DMS153 treated with DMSO at 0.1 percent for 48 hours (cell line): ENCODE results near the gene DNAJC2.

Experiments
- DNase-seq: peaks from one replicate; lab custom pipeline; 2025; ENCODE audit not compliant: unreplicated experiment; lab: John Stamatoyannopoulos, UW

Gene DNAJC2, protein sequence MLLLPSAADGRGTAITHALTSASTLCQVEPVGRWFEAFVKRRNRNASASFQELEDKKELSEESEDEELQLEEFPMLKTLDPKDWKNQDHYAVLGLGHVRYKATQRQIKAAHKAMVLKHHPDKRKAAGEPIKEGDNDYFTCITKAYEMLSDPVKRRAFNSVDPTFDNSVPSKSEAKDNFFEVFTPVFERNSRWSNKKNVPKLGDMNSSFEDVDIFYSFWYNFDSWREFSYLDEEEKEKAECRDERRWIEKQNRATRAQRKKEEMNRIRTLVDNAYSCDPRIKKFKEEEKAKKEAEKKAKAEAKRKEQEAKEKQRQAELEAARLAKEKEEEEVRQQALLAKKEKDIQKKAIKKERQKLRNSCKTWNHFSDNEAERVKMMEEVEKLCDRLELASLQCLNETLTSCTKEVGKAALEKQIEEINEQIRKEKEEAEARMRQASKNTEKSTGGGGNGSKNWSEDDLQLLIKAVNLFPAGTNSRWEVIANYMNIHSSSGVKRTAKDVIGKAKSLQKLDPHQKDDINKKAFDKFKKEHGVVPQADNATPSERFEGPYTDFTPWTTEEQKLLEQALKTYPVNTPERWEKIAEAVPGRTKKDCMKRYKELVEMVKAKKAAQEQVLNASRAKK

DNA sequence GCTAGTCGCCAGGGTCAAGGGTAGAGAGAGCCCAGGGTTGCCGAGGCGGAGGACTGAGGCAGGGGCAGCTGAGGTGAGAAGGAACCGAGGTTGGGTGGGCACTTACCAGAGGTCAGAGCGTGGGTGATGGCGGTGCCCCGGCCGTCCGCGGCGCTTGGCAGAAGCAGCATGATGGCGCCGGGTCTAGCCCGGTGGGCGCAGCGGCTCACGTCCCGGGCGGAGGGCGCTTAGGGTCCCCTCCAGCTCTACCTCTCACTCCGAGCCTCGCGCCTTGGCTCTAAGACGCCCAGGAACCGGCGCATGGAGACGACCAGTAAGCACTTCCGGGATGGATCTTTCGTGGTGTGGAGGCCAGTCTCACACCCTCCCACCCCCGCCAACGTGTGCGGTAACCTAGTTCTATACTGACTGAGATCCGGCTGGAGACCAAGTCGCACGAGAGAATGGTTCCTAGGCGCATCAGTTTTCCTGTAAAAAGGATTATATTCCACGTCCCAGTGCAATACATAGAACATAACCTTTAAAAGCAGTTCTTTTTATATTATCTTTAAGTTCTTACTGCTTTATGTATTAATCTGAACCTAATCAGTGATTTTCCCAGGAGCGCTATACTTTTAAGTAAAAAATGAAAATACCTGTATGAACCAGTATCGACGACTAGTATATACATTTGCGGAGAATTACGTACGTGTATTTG, at the start of gene DNAJC2:
Gene DNAJC2, minus strand, starts transcription at position 315 of the 697 bp plus-strand sequence. Its CDS starts 145 bp downstream, at position 170.
- peak; percentile 79 for DNase-seq

DNA sequence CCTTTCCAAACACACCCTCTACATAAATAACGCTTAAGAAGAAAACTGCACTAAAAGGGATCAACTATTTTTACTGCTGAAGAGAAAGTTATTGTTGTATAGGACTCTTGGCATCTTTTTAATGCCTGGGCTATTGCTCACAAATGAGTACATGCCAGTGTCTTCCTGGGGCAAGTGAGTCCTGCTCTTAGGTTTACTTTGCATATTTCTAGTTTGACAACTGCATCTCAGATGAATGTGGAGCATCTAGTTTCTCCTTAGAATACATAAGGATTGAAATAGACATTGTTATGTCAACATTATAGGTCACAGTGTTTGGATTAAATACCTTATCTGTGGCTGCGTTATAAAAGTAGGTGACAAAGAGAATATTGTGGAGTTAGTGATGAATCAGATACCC, 47.4 kb upstream of the DNAJC2 start:
- DNase-seq = no peak

DNA sequence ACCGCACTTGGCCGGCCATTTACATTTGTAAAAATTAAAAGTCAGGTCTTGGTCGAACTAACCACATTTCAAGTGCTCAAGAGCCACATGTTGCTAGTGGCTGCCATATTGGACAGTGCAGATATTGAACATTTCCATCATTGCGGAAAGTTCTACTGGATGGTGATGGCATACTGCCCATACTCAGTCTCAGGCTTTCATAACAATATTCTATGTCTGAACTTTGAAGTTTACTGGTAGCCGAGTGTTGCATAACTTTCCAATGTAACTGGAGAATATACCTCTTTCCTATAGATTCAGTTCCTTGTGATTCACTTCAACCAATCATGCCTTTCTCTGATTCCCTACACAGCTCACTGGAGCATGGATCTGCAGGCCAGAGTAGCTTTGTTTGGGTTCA, 46.6 kb upstream of the DNAJC2 start:
- no peak for DNase-seq

DNA sequence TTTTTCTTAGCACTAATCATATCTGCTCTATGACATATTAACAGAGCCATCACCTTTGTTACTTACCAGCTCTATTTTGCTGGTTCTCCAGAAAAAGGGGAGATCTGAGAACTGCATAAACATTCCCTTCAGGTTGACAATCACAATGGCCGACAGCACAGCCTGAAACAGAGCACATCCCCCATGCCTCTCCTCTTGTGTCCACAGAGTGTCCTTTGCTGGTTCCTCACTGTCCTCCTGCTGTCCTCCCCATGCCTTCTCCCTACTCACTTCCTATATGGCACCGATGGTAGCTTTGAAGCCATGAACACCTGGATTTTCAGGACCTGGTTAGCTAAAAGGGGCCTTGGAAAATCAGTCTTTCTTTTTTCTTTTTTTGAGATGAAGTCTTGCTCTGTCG, 44.7 kb upstream of the DNAJC2 start:
- DNase-seq = no peak

DNA sequence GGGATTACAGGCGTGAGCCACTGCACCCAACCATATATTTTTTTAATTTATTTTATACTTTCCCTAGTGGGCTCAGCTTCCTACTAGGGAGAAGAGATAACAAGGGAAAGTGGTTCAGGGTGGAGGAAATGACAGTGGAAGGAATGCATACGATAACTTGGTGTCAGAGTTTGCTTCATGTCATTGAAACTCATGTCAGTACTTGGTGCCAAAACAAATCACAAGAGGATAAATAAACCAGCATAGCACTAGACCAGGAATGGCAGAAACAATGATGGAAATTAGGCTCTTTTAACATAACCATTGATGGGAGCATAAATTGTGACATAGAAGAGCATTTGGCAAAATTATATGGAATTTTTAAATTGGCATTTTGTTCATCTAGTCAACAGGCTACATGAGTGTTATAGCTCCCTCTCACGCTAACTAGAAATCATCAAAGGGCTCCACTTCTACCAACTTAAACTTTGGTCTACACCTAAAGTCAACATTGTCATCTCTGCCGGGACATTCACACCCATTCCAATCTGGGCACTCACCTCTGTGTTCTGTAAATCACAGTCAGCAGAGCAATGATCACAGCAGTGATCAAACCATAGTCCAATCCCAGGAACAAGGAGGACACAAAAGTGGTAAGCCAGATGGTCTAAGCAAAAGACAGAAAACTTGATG, 44.0 kb upstream of the DNAJC2 start:
- DNase-seq = no peak

DNA sequence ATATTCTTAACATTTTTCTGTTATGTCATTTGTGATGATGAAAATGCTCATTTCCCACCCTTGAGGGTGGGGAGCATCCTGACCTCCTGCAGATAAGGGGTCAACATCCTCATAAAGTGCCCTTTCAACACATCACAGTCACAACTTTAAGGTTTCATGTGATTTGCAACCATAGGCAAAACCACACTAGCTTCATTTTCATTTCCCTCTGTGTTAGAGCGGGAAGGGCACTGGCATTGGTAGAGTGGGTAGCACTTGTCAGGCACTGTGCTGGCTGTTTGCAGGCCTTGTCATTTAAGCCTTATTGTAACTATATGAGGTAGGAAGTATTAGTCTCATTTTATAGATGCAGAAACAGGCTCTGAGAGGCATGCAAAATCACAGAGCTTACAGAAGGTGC, 42.7 kb upstream of the DNAJC2 start:
- DNase-seq = no peak

DNA sequence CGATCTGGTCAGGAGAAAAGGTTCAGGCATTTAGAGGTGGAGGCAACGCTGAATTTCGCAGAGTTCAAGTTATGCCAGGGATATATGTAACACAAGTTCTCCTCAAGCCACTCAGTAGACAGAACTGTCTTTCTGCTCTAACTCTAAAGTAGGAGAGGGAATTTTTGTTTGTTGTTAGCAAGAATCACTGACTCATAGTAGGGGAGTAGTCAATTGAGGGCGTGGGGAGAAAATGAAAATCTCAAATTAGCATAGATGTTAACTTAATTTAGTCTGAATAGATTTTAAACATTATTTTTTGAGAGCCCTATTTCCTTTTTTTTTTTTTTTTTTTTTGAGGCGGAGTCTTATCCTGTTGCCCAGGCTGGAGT, 37.5 kb upstream of the DNAJC2 start:
- DNase-seq = no peak

DNA sequence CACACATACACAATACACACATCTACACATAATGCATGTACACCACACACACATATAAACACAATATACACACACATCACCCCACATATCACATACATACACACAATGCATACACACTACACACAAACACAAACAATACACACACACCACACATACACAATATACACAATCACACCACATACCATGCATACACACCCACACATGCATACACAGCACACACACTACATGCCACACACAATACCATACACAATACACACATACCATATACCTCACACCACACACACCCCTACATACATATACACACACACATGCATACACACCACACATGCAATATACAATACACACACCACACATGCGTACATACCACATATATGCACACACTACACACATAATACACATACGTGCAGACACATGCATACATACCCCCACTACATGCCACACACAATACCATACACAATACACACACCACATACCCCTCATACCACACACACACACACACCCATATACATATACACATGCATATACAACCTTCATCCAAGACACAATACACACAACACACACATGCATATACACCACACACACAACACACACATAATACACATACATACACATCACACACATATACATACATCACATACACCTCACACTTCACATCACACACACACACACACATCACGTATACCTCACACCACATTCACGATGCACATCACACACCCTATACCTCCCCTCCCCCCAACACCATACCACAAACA, 36.9 kb upstream of the DNAJC2 start:
- no peak for DNase-seq

DNA sequence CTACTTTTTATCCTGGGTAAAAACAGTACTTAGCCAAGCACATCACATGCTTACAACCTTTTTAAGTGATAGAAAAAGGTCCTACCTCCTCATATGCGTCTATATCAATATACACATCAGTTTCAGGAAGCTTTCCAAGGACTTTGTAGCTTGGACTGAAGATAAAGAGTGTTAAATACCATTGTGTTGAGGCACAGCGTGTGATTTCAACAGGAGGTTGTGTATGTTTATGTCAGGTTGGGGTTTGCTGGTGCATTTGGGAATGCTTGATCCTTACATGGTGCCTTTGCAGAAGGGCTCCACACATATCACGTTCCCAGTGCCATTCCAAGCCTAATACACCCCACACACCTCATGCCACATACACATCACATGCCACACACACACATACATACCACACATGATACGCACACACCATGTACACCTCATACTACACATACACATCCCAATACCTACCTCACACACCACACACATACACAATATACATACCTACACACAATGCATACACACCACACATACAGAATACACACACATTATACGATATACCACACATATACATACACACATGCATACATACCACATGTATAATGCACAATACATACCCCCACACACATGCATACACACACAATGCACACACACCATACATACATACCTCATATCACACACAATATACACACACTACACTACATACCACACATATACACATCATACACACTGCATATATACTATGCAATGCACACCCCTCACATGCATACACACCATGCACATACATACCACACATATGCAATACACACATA, 36.0 kb upstream of the DNAJC2 start:
- no peak for DNase-seq

DNA sequence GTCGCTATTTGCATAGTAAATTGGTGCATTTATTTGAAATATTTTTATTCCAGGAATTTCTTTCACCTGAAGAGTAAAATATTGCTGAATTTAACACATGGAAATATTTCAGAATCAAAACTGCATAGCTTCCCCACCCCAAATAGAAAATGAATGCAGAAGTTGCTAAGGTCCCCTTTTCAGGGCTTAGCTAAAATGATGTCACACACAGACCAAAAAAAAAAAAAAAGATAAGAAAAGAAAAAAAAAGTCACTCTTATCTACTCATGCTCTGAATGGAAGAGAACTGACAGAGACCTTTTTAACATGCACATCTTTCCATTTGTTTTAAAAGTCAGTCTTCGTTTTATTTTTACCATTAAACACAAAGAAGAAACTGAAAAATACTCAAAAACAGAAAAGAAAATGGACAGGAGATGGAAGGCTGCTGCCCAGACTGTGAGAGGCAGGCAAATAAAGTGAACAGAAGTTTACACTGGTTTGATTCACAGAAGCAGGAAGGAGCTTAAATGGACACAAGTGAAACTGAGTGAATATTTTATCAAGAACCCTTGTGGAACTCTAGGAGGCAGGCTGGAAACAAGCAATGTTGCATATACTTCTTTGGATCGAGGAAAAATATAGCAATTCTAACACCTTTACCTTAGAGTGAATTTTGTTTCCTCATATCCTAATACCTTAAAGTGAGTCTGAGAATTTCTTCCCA, 34.9 kb upstream of the DNAJC2 start:
- DNase-seq = no peak

DNA sequence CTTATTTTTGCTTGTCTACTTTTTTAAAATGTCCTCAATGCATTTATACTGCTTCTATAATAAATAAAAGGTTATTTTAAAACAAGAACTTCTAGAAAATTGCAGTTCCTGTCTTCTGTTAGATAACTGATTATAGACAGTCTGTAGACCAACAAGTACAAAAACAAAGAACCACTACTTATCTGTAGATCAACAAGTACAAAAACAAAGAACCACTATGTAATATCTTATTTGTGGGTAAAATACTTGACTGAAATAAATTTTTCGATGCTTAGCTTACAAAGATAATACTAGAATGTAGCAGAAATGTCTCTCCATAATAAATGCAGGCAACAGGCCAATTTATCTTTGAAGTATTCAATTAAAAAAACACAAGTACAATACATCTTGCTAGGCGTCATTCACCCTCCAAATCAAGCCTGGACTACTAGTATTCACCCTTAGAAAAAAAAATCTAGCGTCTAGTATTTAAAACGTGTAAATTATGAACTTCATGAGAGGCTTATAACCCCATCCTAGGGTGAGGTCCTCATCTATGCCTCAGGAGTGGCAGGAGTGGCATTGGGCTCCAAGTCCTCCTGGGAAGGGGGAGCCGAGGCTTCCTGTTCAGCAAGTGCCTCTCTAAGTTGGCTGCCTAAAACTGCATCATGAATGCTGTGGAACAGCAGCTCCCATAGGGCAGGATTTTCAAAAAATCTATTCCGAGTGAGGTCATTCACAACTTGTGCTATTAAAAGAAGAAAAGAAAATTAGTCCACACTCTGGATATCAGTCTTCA, 29.5 kb upstream of the DNAJC2 start:
- no peak for DNase-seq

DNA sequence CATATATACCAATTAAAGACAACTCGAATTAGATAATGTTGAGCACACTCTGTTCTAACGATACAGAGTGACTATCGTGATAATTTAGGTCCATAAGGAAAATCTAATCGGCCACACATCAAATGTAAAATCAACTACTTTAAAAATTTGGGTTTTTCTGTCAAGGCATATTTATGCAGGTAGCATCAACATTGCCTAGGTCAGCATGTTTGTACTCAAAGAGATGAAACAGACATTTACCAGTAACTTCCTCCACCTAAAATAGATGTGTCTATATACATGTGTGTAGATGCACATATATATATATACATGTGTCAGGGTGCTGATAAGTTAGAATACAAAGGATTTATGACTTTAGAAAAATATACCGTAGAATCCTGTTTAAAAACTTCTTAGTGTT, 24.9 kb upstream of the DNAJC2 start:
- DNase-seq = no peak

DNA sequence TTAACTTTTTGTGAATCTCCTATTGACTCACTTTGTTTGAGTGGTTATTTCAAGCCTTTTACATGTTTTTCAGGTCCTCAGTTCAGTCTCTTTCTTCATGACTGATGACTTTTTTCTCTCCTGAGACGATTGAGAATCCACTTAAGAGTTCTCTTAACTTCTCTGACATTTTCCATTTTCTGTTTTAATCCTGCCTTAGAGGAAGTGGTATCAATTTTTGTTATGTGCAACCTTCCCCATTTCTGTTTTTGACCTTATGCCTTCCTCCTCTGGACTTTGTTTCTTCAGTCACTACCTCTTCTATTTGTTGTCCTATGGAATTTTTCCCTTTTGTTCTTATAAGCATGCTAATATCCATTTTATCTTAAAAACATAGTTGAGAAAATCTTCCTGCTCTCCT, 5.2 kb upstream of the DNAJC2 start:
- DNase-seq = no peak

DNA sequence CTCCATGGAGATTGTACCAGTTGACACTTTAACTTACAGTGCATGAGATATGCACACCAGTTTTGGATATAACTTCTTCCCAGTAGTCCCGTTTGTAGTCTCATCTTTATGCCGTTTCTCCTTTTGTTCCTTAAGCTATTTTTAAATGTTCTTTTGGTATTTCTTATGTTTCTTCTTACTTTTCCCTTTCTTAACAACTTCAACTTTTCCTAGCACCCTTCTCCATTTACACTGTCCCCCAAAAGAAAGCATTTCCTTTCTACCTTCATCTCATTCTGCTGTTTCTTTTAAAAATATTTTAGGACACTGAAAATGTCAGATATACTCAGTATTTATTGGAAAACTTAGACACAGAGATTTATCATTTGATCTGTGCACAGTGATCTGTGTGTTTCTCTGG, 4.4 kb upstream of the DNAJC2 start:
- DNase-seq = no peak

DNA sequence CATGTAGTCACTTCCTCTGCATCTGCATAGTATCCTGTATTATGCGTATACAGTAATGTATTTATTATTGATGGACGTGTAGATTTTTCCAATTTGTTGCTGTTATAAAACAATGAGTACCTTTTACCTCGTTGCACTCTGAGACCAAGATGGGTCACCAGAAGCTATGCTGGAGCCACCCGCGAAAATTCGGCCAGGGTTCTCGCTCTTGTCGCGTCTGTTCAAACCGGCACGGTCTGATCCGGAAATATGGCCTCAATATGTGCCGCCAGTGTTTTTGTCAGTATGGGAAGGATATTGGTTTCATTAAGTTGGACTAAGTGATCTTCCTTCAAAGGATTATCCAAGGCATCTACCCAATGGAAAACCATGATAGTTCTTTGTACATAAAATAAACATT, 3.9 kb upstream of the DNAJC2 start:
- DNase-seq = no peak

DNA sequence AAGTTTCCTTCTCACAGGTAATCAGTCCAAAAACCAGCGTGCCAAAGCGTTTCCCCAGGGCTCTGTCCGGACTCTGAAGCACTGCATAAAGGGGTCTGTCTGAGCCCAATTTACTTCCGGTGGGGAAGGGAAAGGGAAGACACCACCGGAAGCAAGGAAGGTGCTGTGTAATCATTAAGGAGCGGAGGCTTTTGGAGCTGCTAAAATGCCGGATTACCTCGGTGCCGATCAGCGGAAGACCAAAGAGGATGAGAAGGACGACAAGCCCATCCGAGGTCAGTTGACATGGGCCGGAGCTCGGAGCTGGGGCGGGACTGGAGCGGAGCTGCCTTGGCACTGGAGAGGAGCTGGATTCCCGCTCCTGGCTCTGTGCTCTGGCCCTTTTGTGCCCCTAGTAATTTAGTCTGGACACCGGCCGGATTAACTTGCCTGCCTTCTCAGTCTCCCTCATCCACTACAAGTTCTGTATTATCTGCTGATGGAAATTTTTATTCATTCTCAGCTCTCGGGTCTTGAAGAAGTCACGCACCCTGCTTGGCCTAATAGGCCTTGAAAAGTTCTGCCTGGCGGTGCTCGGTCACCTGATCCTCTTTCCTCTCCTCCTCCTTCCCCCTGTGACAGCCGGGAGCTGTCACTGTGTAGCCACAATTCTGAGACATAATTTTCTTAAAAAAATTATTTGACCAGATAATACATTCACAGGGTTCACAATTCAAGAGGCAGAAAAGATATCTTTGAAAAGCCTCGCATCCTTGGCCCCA, 3.1 kb upstream of the DNAJC2 start, which contains the start of gene PSMC2:
Gene PSMC2, plus strand, starts transcription at position 137 of the 761 bp plus-strand sequence. Its CDS starts 69 bp downstream, at position 206.
- DNase-seq = peak; percentile 56

DNA sequence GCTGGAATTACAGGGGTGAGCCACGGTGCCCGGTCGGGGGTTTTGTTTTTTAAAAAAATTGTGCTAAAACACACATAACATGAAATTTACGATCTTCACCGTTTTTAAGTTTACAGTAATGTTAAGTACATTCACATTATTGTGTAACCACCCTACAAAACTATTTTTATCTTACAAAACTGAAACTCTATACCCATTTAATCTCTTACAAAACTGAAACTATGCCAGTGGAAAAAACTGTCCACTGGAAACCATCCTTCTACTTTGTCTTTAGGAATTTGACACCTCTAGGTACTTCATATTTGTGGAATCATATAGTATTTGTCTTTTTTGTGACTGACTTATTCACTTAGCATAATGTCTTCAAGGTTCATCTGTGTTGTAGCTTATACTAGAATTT, 1.8 kb upstream of the DNAJC2 start:
- DNase-seq = no peak
